WTC11 (cell line): ENCODE results near the gene DENND2C.

Source experiments
- CTCF ChIP-seq: fragments of 200-600 bp; IDR thresholded peaks from 2 replicates; pipeline ENCODE4 v1.8.0; 2022; ENCODE audit warnings: antibody characterized with exemption
- HMGA2 ChIP-seq: fragments of 250-450 bp; sonication (Bioruptor Pico); IDR thresholded peaks from 2 replicates; pipeline ENCODE4 v1.4.0; 2021; ENCODE audit warnings: mild to moderate bottlenecking, moderate library complexity
- USF1 ChIP-seq: sonication (generic); formaldehyde crosslinking; IDR thresholded peaks from 2 replicates; pipeline ENCODE4 v1.8.0; 2022; ENCODE audit warnings: mild to moderate bottlenecking, missing genetic modification reagents

- TF ChIP-seq HMGA2 (CRISPR knock-in tag), result no peak
- no peak for TF ChIP-seq CTCF
- TF ChIP-seq USF1, result no peak
Measured at GRCh38 chr1:114651893-114652292, 18.0 kb downstream of the DENND2C start.
